Spinal cord (tissue), 10 donors: ENCODE results near the gene GNS. TPM values are rescaled to one million over a fixed set of nuclear protein-coding genes. Genes with fewer than 3 reads are reported as not detected.

ENCODE experiments used
- DNase-seq, 6 donors: peaks; one replicate each; pipeline versions ENCODE4 v3.0.0 to v3.0.0-alpha.2; 2013 to 2015; ENCODE audit warnings: low spot score in 6 of 6, low read depth in 4 of 6
- H3K27ac ChIP-seq: one replicate; pipeline ENCODE4 v1.5.1; 2013; ENCODE audit warnings: low read depth, low read length, control low read depth
- H3K27me3 ChIP-seq: one replicate; pipeline ENCODE4 v1.6.1; 2013; ENCODE audit warnings: low read length; ENCODE audit not compliant: control insufficient read depth, insufficient read depth
- H3K36me3 ChIP-seq: one replicate; pipeline ENCODE4 v1.6.1; 2013; ENCODE audit warnings: low read length; ENCODE audit not compliant: control insufficient read depth, insufficient read depth
- H3K4me1 ChIP-seq: one replicate; pipeline ENCODE4 v1.6.1; 2013; ENCODE audit warnings: low read length; ENCODE audit not compliant: control insufficient read depth, insufficient read depth
- H3K4me3 ChIP-seq: one replicate; pipeline ENCODE4 v1.5.1; 2013; ENCODE audit warnings: low read depth, low read length, control low read depth
- H3K9me3 ChIP-seq: one replicate; pipeline ENCODE4 v1.6.1; 2013; ENCODE audit warnings: low read length; ENCODE audit not compliant: control insufficient read depth, insufficient read depth
- WGBS: methylation state at CpG from one replicate; pipeline ENCODE4 v1.1.5; 2013; ENCODE audit warnings: missing lambda C conversion rate; ENCODE audit not compliant: insufficient coverage; 5-methylcytosine and 5-hydroxymethylcytosine counted together
- polyA plus RNA-seq, 2 donors: library from polyadenylated mRNA; unstranded; fragments of 120-200 nt; gene quantifications; one replicate each; pipeline ENCODE4 v1.2.1, GENCODE V29; 2013; ENCODE audit not compliant: insufficient read length in 2 of 2
- total RNA-seq, 2 donors: library from RNA; depleted of rRNA in 1 of 2; stranded (reverse); fragments of 120-200 nt in 1 of 2; fragments of >200 nt in 1 of 2; gene quantifications; one replicate each; pipeline versions ENCODE4 v1.2.3 to v1.2.4, GENCODE V29; 2013 to 2014
- donor health status: healthy.

GNS gene
- total and polyA plus RNA-seq, 4 donors, result 50.0 to 103 (median 74.6) TPM

DNA sequence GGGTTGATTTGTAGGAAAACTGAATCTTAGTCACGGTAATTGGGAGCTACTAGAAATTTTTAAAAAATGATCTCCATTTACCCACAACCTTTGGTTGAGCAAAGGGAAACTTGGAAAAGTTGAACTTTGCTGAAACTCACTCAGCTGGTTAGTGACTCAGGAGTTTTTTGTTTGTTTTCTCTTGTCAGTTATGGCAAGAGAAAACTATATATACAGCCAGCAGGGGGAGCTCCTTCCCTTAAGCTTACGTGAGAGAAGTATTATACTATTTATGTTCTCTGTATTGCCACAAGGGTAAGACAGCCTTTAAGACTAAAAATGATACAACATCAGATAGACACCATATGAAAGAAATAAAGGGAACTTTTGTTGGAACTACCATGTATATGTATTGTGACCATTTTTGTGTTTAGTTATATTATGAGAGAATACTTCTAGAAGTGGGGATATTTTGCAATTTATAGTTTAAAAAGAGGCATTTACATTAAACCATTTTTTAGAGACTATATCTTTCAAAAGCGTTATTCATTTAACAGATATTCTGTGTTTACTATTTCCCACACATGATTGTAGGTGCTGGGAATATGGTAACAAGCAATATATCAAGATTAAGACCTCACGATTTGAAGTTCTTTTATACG is 37.1 kb upstream of the GNS start:
- Histone ChIP-seq H3K4me1 (no peaks in the 10 kb centered on the region), H3K27me3 (no peaks in the 10 kb centered on the region), H3K9me3 (no peaks in the 10 kb centered on the region), H3K4me3 (no peak overlapping the region), H3K27ac (no peak overlapping the region), H3K36me3 (no peaks in the 10 kb centered on the region)
- DNase-seq, result peak in 5 of 6 donors; percentile 52 to 95 (median 76)
- no CpG with 5 or more reads among the region's 5 CpGs for WGBS

- 100% methylated on average over 1 of the region's 3 CpGs for WGBS
Observed at GRCh38 chr12:64794305-64794704, 35.1 kb upstream of the GNS start.

GRCh38 chr12:64793610-64794009 is 34.4 kb upstream of the GNS start:
- Histone ChIP-seq H3K36me3 (no peaks in the 10 kb centered on the region), H3K4me1 (no peaks in the 10 kb centered on the region), H3K4me3 (no peak overlapping the region), H3K27ac (no peak overlapping the region), H3K9me3 (no peaks in the 10 kb centered on the region), H3K27me3 (no peaks in the 10 kb centered on the region)
- no peak for DNase-seq
- 54% methylated on average over 3 of the region's 3 CpGs for WGBS

More at GRCh38 chr12:64794305-64794704, 35.1 kb upstream of the GNS start:
- Histone ChIP-seq H3K9me3 (no peaks in the 10 kb centered on the region), H3K27me3 (no peaks in the 10 kb centered on the region), H3K4me3 (no peak overlapping the region), H3K27ac (no peak overlapping the region), H3K36me3 (no peaks in the 10 kb centered on the region), H3K4me1 (no peaks in the 10 kb centered on the region)
- DNase-seq, result no peak

- Histone ChIP-seq H3K27me3 (no peaks in the 10 kb centered on the region), H3K4me1 (no peaks in the 10 kb centered on the region), H3K4me3 (no peak overlapping the region), H3K9me3 (no peaks in the 10 kb centered on the region), H3K27ac (no peak overlapping the region), H3K36me3 (no peaks in the 10 kb centered on the region)
- WGBS, result no CpG with 5 or more reads among the region's 1 CpG
- no peak for DNase-seq
Observed at GRCh38 chr12:64792128-64792527, 32.9 kb upstream of the GNS start.

GRCh38 chr12:64791036-64791435 is 31.8 kb upstream of the GNS start:
- Histone ChIP-seq H3K4me3 (no peak overlapping the region), H3K27me3 (no peaks in the 10 kb centered on the region), H3K27ac (no peak overlapping the region), H3K36me3 (no peaks in the 10 kb centered on the region), H3K4me1 (no peaks in the 10 kb centered on the region), H3K9me3 (no peaks in the 10 kb centered on the region)
- DNase-seq, result no peak

GRCh38 chr12:64790166-64790565 is 31.0 kb upstream of the GNS start:
- no peaks in the 10 kb centered on the region for H3K9me3 ChIP-seq
- H3K36me3 ChIP-seq, result no peaks in the 10 kb centered on the region
- no peak overlapping the region for H3K27ac ChIP-seq
- H3K27me3 ChIP-seq, result no peaks in the 10 kb centered on the region
- H3K4me1 ChIP-seq, result no peaks in the 10 kb centered on the region
- no CpG with 5 or more reads among the region's 1 CpG for WGBS
- no peak overlapping the region for H3K4me3 ChIP-seq
- no peak for DNase-seq

- Histone ChIP-seq H3K9me3 (no peaks in the 10 kb centered on the region), H3K4me3 (no peak overlapping the region), H3K4me1 (peaks cover 7% of the 10 kb centered on the region), H3K27me3 (peaks cover 29% of the 10 kb centered on the region), H3K27ac (no peak overlapping the region), H3K36me3 (no peaks in the 10 kb centered on the region)
- 93% methylated on average over 6 of the region's 6 CpGs for WGBS
- DNase-seq, result no peak
Observed at GRCh38 chr12:64785838-64786237, 26.6 kb upstream of the GNS start.

GRCh38 chr12:64782191-64782876 is 23.1 kb upstream of the GNS start:
- no peak for DNase-seq
- H3K27ac ChIP-seq, result no peak overlapping the region
- no peaks in the 10 kb centered on the region for H3K36me3 ChIP-seq
- WGBS, result 100% methylated on average over 2 of the region's 6 CpGs
- peaks cover 35% of the 10 kb centered on the region for H3K27me3 ChIP-seq
- H3K4me3 ChIP-seq, result no peak overlapping the region
- no peaks in the 10 kb centered on the region for H3K9me3 ChIP-seq
- peaks cover 11% of the 10 kb centered on the region for H3K4me1 ChIP-seq

DNA sequence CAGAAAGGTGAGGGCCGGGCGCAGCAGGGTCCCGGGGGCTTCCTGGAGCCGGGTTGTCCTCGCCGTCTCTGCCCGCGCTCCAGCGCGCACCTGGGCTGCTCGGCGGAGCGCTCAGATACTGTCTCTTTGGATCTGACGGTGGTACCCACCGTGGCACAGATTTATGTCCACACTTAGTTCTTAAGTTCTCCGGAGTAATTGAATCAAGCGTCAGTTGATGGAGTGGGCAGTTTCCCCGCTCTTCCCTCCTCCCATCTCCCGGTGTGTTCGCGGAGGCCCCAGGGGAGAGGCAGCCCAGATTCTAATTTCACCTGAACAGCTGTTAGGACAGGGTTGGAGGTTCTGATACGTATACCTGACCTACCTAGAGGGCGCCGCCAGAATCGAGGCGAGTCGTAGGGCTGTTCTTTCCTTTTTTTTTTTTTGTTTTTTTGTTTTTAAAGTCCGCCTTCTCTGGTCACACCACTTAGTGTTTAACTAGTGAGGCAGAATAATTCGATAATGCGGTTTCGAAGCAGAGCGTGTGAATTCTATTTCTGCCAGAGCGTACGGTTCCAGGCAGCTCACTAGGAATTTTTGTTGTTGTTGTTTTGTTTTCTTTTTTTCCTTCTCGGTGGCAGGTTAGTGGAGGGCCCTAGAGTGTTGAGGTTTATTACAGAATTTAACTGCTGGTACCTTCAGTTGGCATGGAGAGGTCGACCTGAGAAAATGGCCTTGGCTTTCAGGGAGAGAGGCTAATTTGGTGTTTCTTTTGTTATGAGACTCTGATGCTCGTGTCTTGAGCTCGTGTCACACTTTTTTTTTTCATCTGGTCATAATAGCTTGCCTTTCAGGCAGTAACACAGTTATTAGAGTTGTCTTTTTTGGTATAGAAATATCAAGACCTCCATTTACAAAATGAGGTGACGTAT is 22.3 kb upstream of the GNS start:
- peak in 2 of 6 donors; percentile 39 to 54 for DNase-seq

More for the DNA sequence above, 22.3 kb upstream of the GNS start:
- Histone ChIP-seq H3K27ac (no peak overlapping the region), H3K4me1 (peaks cover 11% of the 10 kb centered on the region), H3K27me3 (peaks cover 35% of the 10 kb centered on the region), H3K4me3 (peak overlapping the region; percentile 24), H3K36me3 (no peaks in the 10 kb centered on the region), H3K9me3 (peaks cover 2% of the 10 kb centered on the region)
- WGBS, result 2% methylated on average over 24 of the region's 39 CpGs
